Measurements from ENCODE around the gene SWI5.

GRCh38 chr9:128293091-128293490 lies 17.0 kb downstream of the SWI5 start:
- TF ChIP-seq GATA2 (IDR thresholded peaks at IDR 0.05; ENCODE audit: low read depth, low read length) (no peak), GATA3 (IDR thresholded peaks at IDR 0.05; ENCODE audit: low read depth, low read length) (no peak)

All from SH-SY5Y (cell line).